GM19468 (cell line): ENCODE data around the gene RAB3GAP2.
"Not testable (repeated sequence)": the region's sequence is repeated elsewhere in the genome, so short reads cannot be mapped to it uniquely, and the experiment has no call there.

ENCODE experiments used
- ATAC-seq: cut with Tn5 transposase; IDR thresholded peaks from one replicate; pipeline ENCODE4 v1.9.1; 2021; ENCODE audit warnings: mild to moderate bottlenecking, moderate library complexity, moderate number of reproducible peaks; ENCODE audit not compliant: unreplicated experiment; ENCODE audit errors: extremely low read depth

The RAB3GAP2 gene

DNA sequence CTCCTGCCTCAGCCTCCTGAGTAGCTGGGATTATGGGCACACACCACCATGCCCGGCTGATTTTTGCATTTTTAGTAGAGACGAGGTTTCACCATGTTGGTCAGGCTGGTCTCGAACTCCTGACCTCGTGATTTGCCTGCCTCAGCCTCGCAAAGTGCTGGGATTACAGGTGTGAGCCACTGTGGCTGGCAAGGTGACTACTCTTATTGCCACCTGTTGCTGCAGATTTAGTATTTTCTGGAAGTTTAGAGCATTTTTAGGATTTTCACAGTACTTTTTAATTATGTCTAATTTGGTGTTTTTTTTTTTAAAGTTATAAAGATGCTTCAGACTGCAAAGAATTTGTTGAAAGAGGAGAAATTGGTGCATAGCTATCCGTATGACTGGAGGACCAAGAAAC is 161.8 kb downstream of the RAB3GAP2 start:
- ATAC-seq, result not testable (repeated sequence)

DNA sequence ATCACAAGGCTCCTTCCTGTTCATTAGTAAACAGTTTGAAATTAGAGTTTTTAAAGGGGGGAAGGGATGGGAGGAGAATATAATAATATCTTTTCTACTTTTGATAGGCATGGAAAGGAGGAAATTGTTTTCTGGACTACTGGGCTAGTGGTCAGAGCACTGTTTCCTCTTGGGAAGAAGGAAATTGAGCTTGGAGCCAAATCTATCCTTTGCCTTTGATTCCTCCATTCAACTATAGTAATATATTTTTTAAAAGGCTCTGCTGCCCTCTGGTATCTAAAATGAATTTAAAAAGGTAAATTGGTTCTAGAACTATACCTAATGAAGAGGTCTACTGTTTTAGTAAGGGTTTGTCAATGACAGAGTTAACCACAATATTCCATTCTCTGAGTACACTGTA is 172.4 kb downstream of the RAB3GAP2 start:
- ATAC-seq, result no peak
